OCI-LY1 (cell line): ENCODE measurements around the gene CELF4.

Experiments used
- H2AFZ ChIP-seq: fragments of 200-600 bp; sonication (generic), shearing (Covaris generic); 2 replicates; pipeline ENCODE4 v1.6.0; 2014; ENCODE audit warnings: antibody characterized with exemption, mild to moderate bottlenecking, low read length
- H3F3A ChIP-seq: fragments of 200-600 bp; sonication (generic), shearing (Covaris generic); 2 replicates; pipeline ENCODE4 v1.6.0; 2014; ENCODE audit warnings: mild to moderate bottlenecking, antibody characterized with exemption, low read length, moderate library complexity; ENCODE audit not compliant: insufficient read depth
- H3K27ac ChIP-seq: fragments of 200-600 bp; sonication (generic); 2 replicates; pipeline ENCODE4 v1.5.1; 2014; ENCODE audit warnings: low read length, mixed run types, mild to moderate bottlenecking, low read depth; ENCODE audit not compliant: poor library complexity, severe bottlenecking
- H3K27me3 ChIP-seq: fragments of 200-600 bp; sonication (generic); 2 replicates; pipeline ENCODE4 v1.6.0; 2014; ENCODE audit warnings: antibody characterized with exemption, mild to moderate bottlenecking, low read length, moderate library complexity; ENCODE audit not compliant: insufficient read depth
- H3K36me3 ChIP-seq: fragments of 200-600 bp; sonication (generic); 2 replicates; pipeline ENCODE4 v1.6.1; 2014; ENCODE audit warnings: mild to moderate bottlenecking, antibody characterized with exemption, low read length, moderate library complexity, mixed read lengths; ENCODE audit not compliant: insufficient read depth
- H3K4me1 ChIP-seq: fragments of 200-600 bp; sonication (generic); 2 replicates; pipeline ENCODE4 v1.5.1; 2014; ENCODE audit warnings: mild to moderate bottlenecking, low read length, moderate library complexity; ENCODE audit not compliant: insufficient read depth, severe bottlenecking
- H3K4me2 ChIP-seq: fragments of 200-600 bp; sonication (generic), shearing (Covaris generic); 2 replicates; pipeline ENCODE4 v1.6.1; 2014; ENCODE audit warnings: low read length
- H3K4me3 ChIP-seq: fragments of 200-600 bp; sonication (generic); 2 replicates; pipeline ENCODE4 v1.5.1; 2014; ENCODE audit warnings: low read length, low read depth, mild to moderate bottlenecking, mixed read lengths; ENCODE audit not compliant: poor library complexity, severe bottlenecking
- H3K79me2 ChIP-seq: fragments of 200-600 bp; shearing (Covaris generic); 2 replicates; pipeline ENCODE4 v1.6.1; 2016; ENCODE audit warnings: mixed run types, low read length, mixed read lengths; ENCODE audit not compliant: insufficient read depth
- H3K9ac ChIP-seq: fragments of 200-600 bp; sonication (generic), shearing (Covaris generic); 2 replicates; pipeline ENCODE4 v1.6.1; 2014; ENCODE audit warnings: mild to moderate bottlenecking, low read length, mixed read lengths
- H3K9me2 ChIP-seq: fragments of 200-600 bp; sonication (generic), shearing (Covaris generic); 2 replicates; pipeline ENCODE4 v1.6.1; 2014; ENCODE audit warnings: low read depth, mild to moderate bottlenecking, low read length, mixed read lengths
- H3K9me3 ChIP-seq: fragments of 200-600 bp; shearing (Covaris generic); 2 replicates; pipeline ENCODE4 v1.6.1; 2014; ENCODE audit warnings: low read length, mixed read lengths
- H4K20me1 ChIP-seq: fragments of 200-600 bp; sonication (generic), shearing (Covaris generic); 2 replicates; pipeline ENCODE4 v1.6.0; 2016; ENCODE audit warnings: mild to moderate bottlenecking, low read length; ENCODE audit not compliant: insufficient read depth
- CTCF ChIP-seq: fragments of 200-600 bp; sonication (generic), shearing (Covaris generic); IDR thresholded peaks from 2 replicates; pipeline ENCODE4 v1.5.1; 2017; ENCODE audit warnings: mild to moderate bottlenecking, antibody characterized with exemption, low read length, moderate library complexity, mixed read lengths
- EZH2 ChIP-seq: fragments of 200-600 bp; sonication (generic), shearing (Covaris generic); IDR thresholded peaks from 2 replicates; pipeline ENCODE4 v1.8.0; 2017; ENCODE audit warnings: borderline replicate concordance, mixed run types, mild to moderate bottlenecking, antibody characterized with exemption, low read length, moderate library complexity, mixed read lengths

CELF4 gene

GRCh38 chr18:37225279-37225678, 340.3 kb downstream of the CELF4 start:
- no peaks in the 10 kb centered on the region for H3K79me2 ChIP-seq
- H4K20me1 ChIP-seq = no peaks in the 10 kb centered on the region
- no peaks in the 10 kb centered on the region for H3K27me3 ChIP-seq
- no peak overlapping the region for H2AFZ ChIP-seq
- no peaks in the 10 kb centered on the region for H3F3A ChIP-seq
- no peak overlapping the region; the same call in 1 of the 2 replicates for H3K4me2 ChIP-seq
- H3K9me3 ChIP-seq = no peaks in the 10 kb centered on the region
- peaks cover 15% of the 10 kb centered on the region for H3K4me1 ChIP-seq
- no peak overlapping the region for H3K9ac ChIP-seq
- H3K4me3 ChIP-seq = no peak overlapping the region
- no peaks in the 10 kb centered on the region for H3K36me3 ChIP-seq
- no peaks in the 10 kb centered on the region for H3K9me2 ChIP-seq
- TF ChIP-seq CTCF = no peak
- no peak for TF ChIP-seq EZH2
- H3K27ac ChIP-seq = peak overlapping the region; percentile 62

- Histone ChIP-seq H3K4me1 (peaks cover 25% of the 10 kb centered on the region), H3K4me2 (no peak overlapping the region), H2AFZ (no peak overlapping the region)
Observed at GRCh38 chr18:37222999-37223378, 342.6 kb downstream of the CELF4 start.

GRCh38 chr18:37222354-37222998, 343.1 kb downstream of the CELF4 start:
- Histone ChIP-seq H3K36me3 (no peaks in the 10 kb centered on the region), H2AFZ (no peak overlapping the region), H3F3A (no peaks in the 10 kb centered on the region), H3K27me3 (no peaks in the 10 kb centered on the region), H3K79me2 (no peaks in the 10 kb centered on the region), H3K4me1 (peaks cover 25% of the 10 kb centered on the region), H3K9me3 (no peaks in the 10 kb centered on the region), H3K27ac (no peak overlapping the region), H3K9ac (no peak overlapping the region), H3K4me2 (no peak overlapping the region), H3K4me3 (no peak overlapping the region), H4K20me1 (no peaks in the 10 kb centered on the region), H3K9me2 (no peaks in the 10 kb centered on the region)
- no peak for TF ChIP-seq EZH2
- TF ChIP-seq CTCF = no peak

More at GRCh38 chr18:37222999-37223378, 342.6 kb downstream of the CELF4 start:
- TF ChIP-seq EZH2 (no peak), CTCF (no peak)
- H3F3A ChIP-seq = no peaks in the 10 kb centered on the region
- H3K36me3 ChIP-seq = no peaks in the 10 kb centered on the region
- H3K27me3 ChIP-seq = no peaks in the 10 kb centered on the region
- H3K4me3 ChIP-seq = no peak overlapping the region
- no peaks in the 10 kb centered on the region for H3K9me3 ChIP-seq
- no peak overlapping the region for H3K27ac ChIP-seq
- H3K79me2 ChIP-seq = no peaks in the 10 kb centered on the region
- H4K20me1 ChIP-seq = no peaks in the 10 kb centered on the region
- H3K9ac ChIP-seq = no peak overlapping the region
- no peaks in the 10 kb centered on the region for H3K9me2 ChIP-seq
